IPS-18a (cell line): ENCODE results near the gene ISCA1.

ENCODE experiments used
- H3K27ac ChIP-seq: one replicate; pipeline ENCODE4 v1.5.1; 2013; ENCODE audit warnings: low read length
- H3K27me3 ChIP-seq: one replicate; pipeline ENCODE4 v1.6.1; 2013; ENCODE audit warnings: mild to moderate bottlenecking, low read length; ENCODE audit not compliant: control insufficient read depth, insufficient read depth
- H3K36me3 ChIP-seq: one replicate; pipeline ENCODE4 v1.6.1; 2013; ENCODE audit warnings: low read depth, low read length; ENCODE audit not compliant: control insufficient read depth
- H3K4me1 ChIP-seq: one replicate; pipeline ENCODE4 v1.6.1; 2013; ENCODE audit warnings: low read depth, low read length; ENCODE audit not compliant: control insufficient read depth
- H3K4me3 ChIP-seq: one replicate; pipeline ENCODE4 v1.5.1; 2013; ENCODE audit warnings: low read length
- H3K9ac ChIP-seq: one replicate; pipeline ENCODE4 v1.6.1; 2013; ENCODE audit warnings: mild to moderate bottlenecking, low read length, moderate library complexity
- H3K9me3 ChIP-seq: one replicate; pipeline ENCODE4 v1.6.1; 2013; ENCODE audit warnings: low read depth, low read length; ENCODE audit not compliant: control insufficient read depth

Gene ISCA1

GRCh38 chr9:86257391-86257790 is 24.9 kb downstream of the ISCA1 start:
- Histone ChIP-seq H3K27me3 (no peaks in the 10 kb centered on the region), H3K4me3 (no peak overlapping the region), H3K4me1 (peaks cover 3% of the 10 kb centered on the region), H3K9me3 (peaks cover 11% of the 10 kb centered on the region), H3K9ac (no peak overlapping the region), H3K27ac (no peak overlapping the region), H3K36me3 (no peaks in the 10 kb centered on the region)

GRCh38 chr9:86256653-86257052 is 25.7 kb downstream of the ISCA1 start:
- Histone ChIP-seq H3K36me3 (no peaks in the 10 kb centered on the region), H3K9ac (no peak overlapping the region), H3K4me1 (no peaks in the 10 kb centered on the region), H3K9me3 (peaks cover 18% of the 10 kb centered on the region), H3K27ac (no peak overlapping the region), H3K4me3 (no peak overlapping the region), H3K27me3 (no peaks in the 10 kb centered on the region)

- Histone ChIP-seq H3K9ac (no peak overlapping the region), H3K36me3 (no peaks in the 10 kb centered on the region), H3K27me3 (no peaks in the 10 kb centered on the region), H3K9me3 (peaks cover 19% of the 10 kb centered on the region), H3K4me3 (no peak overlapping the region), H3K27ac (no peak overlapping the region), H3K4me1 (no peaks in the 10 kb centered on the region)
Measured at GRCh38 chr9:86253577-86253976, 28.8 kb downstream of the ISCA1 start.

GRCh38 chr9:86252870-86253269 is 29.5 kb downstream of the ISCA1 start:
- Histone ChIP-seq H3K36me3 (no peaks in the 10 kb centered on the region), H3K27ac (no peak overlapping the region), H3K4me1 (no peaks in the 10 kb centered on the region), H3K9ac (no peak overlapping the region), H3K9me3 (peaks cover 19% of the 10 kb centered on the region), H3K4me3 (no peak overlapping the region), H3K27me3 (no peaks in the 10 kb centered on the region)

GRCh38 chr9:86250123-86250522 is 32.2 kb downstream of the ISCA1 start:
- H3K36me3 ChIP-seq = no peaks in the 10 kb centered on the region
- no peak overlapping the region for H3K4me3 ChIP-seq
- peaks cover 5% of the 10 kb centered on the region for H3K4me1 ChIP-seq
- H3K27ac ChIP-seq = no peak overlapping the region
- H3K9ac ChIP-seq = no peak overlapping the region
- H3K27me3 ChIP-seq = no peaks in the 10 kb centered on the region
- peaks cover 19% of the 10 kb centered on the region for H3K9me3 ChIP-seq

GRCh38 chr9:86248746-86249145 is 33.6 kb downstream of the ISCA1 start:
- H3K9ac ChIP-seq = no peak overlapping the region
- H3K36me3 ChIP-seq = no peaks in the 10 kb centered on the region
- H3K27me3 ChIP-seq = no peaks in the 10 kb centered on the region
- H3K9me3 ChIP-seq = peaks cover 19% of the 10 kb centered on the region
- no peak overlapping the region for H3K4me3 ChIP-seq
- H3K4me1 ChIP-seq = peaks cover 5% of the 10 kb centered on the region
- H3K27ac ChIP-seq = no peak overlapping the region

GRCh38 chr9:86246752-86247161 is 35.6 kb downstream of the ISCA1 start:
- Histone ChIP-seq H3K9ac (no peak overlapping the region), H3K4me3 (no peak overlapping the region)

GRCh38 chr9:86242071-86242470 is 40.3 kb downstream of the ISCA1 start:
- H3K27ac ChIP-seq = no peak overlapping the region
- peaks cover 5% of the 10 kb centered on the region for H3K4me1 ChIP-seq
- H3K9me3 ChIP-seq = no peaks in the 10 kb centered on the region
- no peaks in the 10 kb centered on the region for H3K36me3 ChIP-seq
- H3K4me3 ChIP-seq = no peak overlapping the region
- no peak overlapping the region for H3K9ac ChIP-seq
- no peaks in the 10 kb centered on the region for H3K27me3 ChIP-seq

More at GRCh38 chr9:86246752-86247161, 35.6 kb downstream of the ISCA1 start:
- peaks cover 2% of the 10 kb centered on the region for H3K9me3 ChIP-seq
- H3K36me3 ChIP-seq = no peaks in the 10 kb centered on the region
- H3K27ac ChIP-seq = no peak overlapping the region
- H3K4me1 ChIP-seq = peaks cover 5% of the 10 kb centered on the region
- H3K27me3 ChIP-seq = no peaks in the 10 kb centered on the region

GRCh38 chr9:86241216-86241615 is 41.1 kb downstream of the ISCA1 start:
- H3K4me3 ChIP-seq = no peak overlapping the region
- no peak overlapping the region for H3K27ac ChIP-seq
- no peaks in the 10 kb centered on the region for H3K9me3 ChIP-seq
- no peak overlapping the region for H3K9ac ChIP-seq
- no peaks in the 10 kb centered on the region for H3K4me1 ChIP-seq
- no peaks in the 10 kb centered on the region for H3K36me3 ChIP-seq
- H3K27me3 ChIP-seq = no peaks in the 10 kb centered on the region

- Histone ChIP-seq H3K4me1 (no peaks in the 10 kb centered on the region), H3K9ac (no peak overlapping the region), H3K27ac (no peak overlapping the region), H3K27me3 (no peaks in the 10 kb centered on the region), H3K4me3 (no peak overlapping the region), H3K9me3 (no peaks in the 10 kb centered on the region), H3K36me3 (no peaks in the 10 kb centered on the region)
Measured at GRCh38 chr9:86238861-86239770, 43.2 kb downstream of the ISCA1 start.

GRCh38 chr9:86230858-86231257 is 51.5 kb downstream of the ISCA1 start:
- Histone ChIP-seq H3K27ac (no peak overlapping the region), H3K36me3 (no peaks in the 10 kb centered on the region), H3K27me3 (no peaks in the 10 kb centered on the region), H3K4me3 (no peak overlapping the region), H3K9me3 (no peaks in the 10 kb centered on the region), H3K4me1 (no peaks in the 10 kb centered on the region), H3K9ac (no peak overlapping the region)

- Histone ChIP-seq H3K9me3 (no peaks in the 10 kb centered on the region), H3K4me1 (no peaks in the 10 kb centered on the region), H3K4me3 (no peak overlapping the region), H3K27me3 (no peaks in the 10 kb centered on the region), H3K27ac (no peak overlapping the region), H3K9ac (no peak overlapping the region), H3K36me3 (no peaks in the 10 kb centered on the region)
Measured at GRCh38 chr9:86222667-86223066, 59.7 kb downstream of the ISCA1 start.
